K562 (cell line): Measurements from ENCODE around the gene CD69. TPM values are rescaled to one million over a fixed set of nuclear protein-coding genes. Genes with fewer than 3 reads are reported as not detected.

Experiments
- ARID2 ChIP-seq: fragments of 450-650 bp; IDR thresholded peaks from 2 replicates; pipeline ENCODE4 v1.6.1; 2017; ENCODE audit warnings: antibody characterized with exemption, mild to moderate bottlenecking
- CAMTA2 ChIP-seq: fragments of 250-450 bp; sonication (Bioruptor Pico); conservative IDR thresholded peaks from 2 replicates; pipeline ENCODE4 v1.5.1; 2022
- CHD2 ChIP-seq: IDR thresholded peaks from 2 replicates; pipeline ENCODE4 v1.6.1; 2011; ENCODE audit warnings: low read depth, low read length
- ETV1 ChIP-seq: fragments of 450-650 bp; conservative IDR thresholded peaks from 2 replicates; pipeline ENCODE4 v1.6.1; 2016; ENCODE audit warnings: missing genetic modification characterization, control low read depth, low read depth, missing compliant biosample characterization
- ILK ChIP-seq: fragments of 450-650 bp; IDR thresholded peaks from 2 replicates; pipeline ENCODE4 v1.6.1; 2016; ENCODE audit warnings: missing genetic modification characterization, low read depth, mild to moderate bottlenecking, missing compliant biosample characterization, moderate library complexity, borderline replicate concordance
- PHB ChIP-seq: fragments of 250-450 bp; sonication (Bioruptor Pico); IDR thresholded peaks from 2 replicates; pipeline ENCODE4 v1.5.0; 2021
- RHOXF2B ChIP-seq: fragments of 250-450 bp; sonication (Bioruptor Pico); conservative IDR thresholded peaks from 2 replicates; pipeline ENCODE4 v1.5.1; 2021
- SMARCC2 ChIP-seq: fragments of 450-650 bp; IDR thresholded peaks from 2 replicates; pipeline ENCODE4 v1.6.1; 2017; ENCODE audit warnings: antibody characterized with exemption, moderate library complexity, mild to moderate bottlenecking, low read depth
- ZBTB7A ChIP-seq: IDR thresholded peaks from 2 replicates; pipeline ENCODE4 v1.6.1; 2011; ENCODE audit warnings: low read depth, mild to moderate bottlenecking, low read length, moderate library complexity, borderline replicate concordance; ENCODE audit not compliant: control insufficient read depth
- ZNF23 ChIP-seq: fragments of 250-450 bp; sonication (Bioruptor Pico); IDR thresholded peaks from 2 replicates; pipeline ENCODE4 v1.4.0; 2020; ENCODE audit warnings: mild to moderate bottlenecking
- ZNF444 ChIP-seq: fragments of 250-450 bp; sonication (Bioruptor Pico); IDR thresholded peaks from 2 replicates; pipeline ENCODE4 v1.4.0; 2020; ENCODE audit warnings: mild to moderate bottlenecking, moderate library complexity
- ZNF589 ChIP-seq: fragments of 200-800 bp; sonication (Bioruptor generic); IDR thresholded peaks from 2 replicates; pipeline ENCODE4 v1.6.1; 2016; ENCODE audit warnings: low read depth, missing genetic modification characterization, missing compliant biosample characterization
- ZNF707 ChIP-seq: fragments of 250-450 bp; sonication (Bioruptor Pico); conservative IDR thresholded peaks from 2 replicates; pipeline ENCODE4 v1.8.0; 2022; ENCODE audit warnings: inconsistent platforms, mild to moderate bottlenecking, moderate library complexity
- ZNF785 ChIP-seq: fragments of 250-450 bp; sonication (Bioruptor Pico); IDR thresholded peaks from 2 replicates; pipeline ENCODE4 v1.4.0; 2020; ENCODE audit warnings: mild to moderate bottlenecking
- polyA plus RNA-seq, 8 experiments: library from polyadenylated mRNA; depleted of rRNA in 4 of 8; stranded (reverse) in 5 of 8; unstranded in 3 of 8; fragments of >200 nt; fragmentation: Nextera tagmentation in 2 of 8; fragmentation: Illumina TruSeq in 1 of 8; extraction: Ambion mirVana in 2 of 8; extraction: Trizol in 1 of 8; gene quantifications; 2 replicates each; pipeline versions ENCODE4 v1.2.1 to v1.2.3, GENCODE V29; 2011 to 2014; ENCODE audit warnings: inconsistent platforms in 1 of 8, missing spikeins in 1 of 8
- total RNA-seq, 7 experiments: library from RNA; depleted of rRNA in 6 of 7; stranded (reverse); fragments of >200 nt in 6 of 7; fragmentation: Illumina TruSeq in 2 of 7; extraction: Trizol in 2 of 7; gene quantifications; 2 replicates each; pipeline versions ENCODE4 v1.2.1 to v1.2.3, GENCODE V29; 2011 to 2021; ENCODE audit warnings: low replicate concordance in 1 of 7
- TF ChIP-seq, protein P1 (sequence below): fragments of 450-650 bp; IDR thresholded peaks from 2 replicates; pipeline ENCODE4 v1.6.1; 2017; ENCODE audit warnings: antibody characterized with exemption
- TF ChIP-seq, protein P2 (sequence below): sonication (generic); formaldehyde crosslinking; IDR thresholded peaks from 2 replicates; pipeline ENCODE4 v1.8.0; 2022; ENCODE audit warnings: missing genetic modification reagents, mild to moderate bottlenecking, moderate library complexity, borderline replicate concordance
- TF ChIP-seq, protein P3 (sequence below): sonication (generic); formaldehyde crosslinking; IDR thresholded peaks from 2 replicates; pipeline ENCODE4 v1.8.0; 2022; ENCODE audit warnings: missing genetic modification reagents, mild to moderate bottlenecking, borderline replicate concordance
- TF ChIP-seq, protein P4 (sequence below): fragments of 450-650 bp; formaldehyde crosslinking; IDR thresholded peaks from 2 replicates; pipeline ENCODE4 v1.4.0; 2020; ENCODE audit warnings: mild to moderate bottlenecking
- TF ChIP-seq, protein P5 (sequence below): fragments of 250-450 bp; sonication (Bioruptor Pico); IDR thresholded peaks from 2 replicates; pipeline ENCODE4 v1.8.0; 2022; ENCODE audit warnings: inconsistent platforms, mild to moderate bottlenecking, moderate library complexity, borderline replicate concordance

Gene CD69
- total and polyA plus RNA-seq, 9 of the 15 experiments (the other 6 are each of a cell fraction or from before 2014, with no cell fraction given) = 11.7 to 243 (median 54.4) TPM

DNA sequence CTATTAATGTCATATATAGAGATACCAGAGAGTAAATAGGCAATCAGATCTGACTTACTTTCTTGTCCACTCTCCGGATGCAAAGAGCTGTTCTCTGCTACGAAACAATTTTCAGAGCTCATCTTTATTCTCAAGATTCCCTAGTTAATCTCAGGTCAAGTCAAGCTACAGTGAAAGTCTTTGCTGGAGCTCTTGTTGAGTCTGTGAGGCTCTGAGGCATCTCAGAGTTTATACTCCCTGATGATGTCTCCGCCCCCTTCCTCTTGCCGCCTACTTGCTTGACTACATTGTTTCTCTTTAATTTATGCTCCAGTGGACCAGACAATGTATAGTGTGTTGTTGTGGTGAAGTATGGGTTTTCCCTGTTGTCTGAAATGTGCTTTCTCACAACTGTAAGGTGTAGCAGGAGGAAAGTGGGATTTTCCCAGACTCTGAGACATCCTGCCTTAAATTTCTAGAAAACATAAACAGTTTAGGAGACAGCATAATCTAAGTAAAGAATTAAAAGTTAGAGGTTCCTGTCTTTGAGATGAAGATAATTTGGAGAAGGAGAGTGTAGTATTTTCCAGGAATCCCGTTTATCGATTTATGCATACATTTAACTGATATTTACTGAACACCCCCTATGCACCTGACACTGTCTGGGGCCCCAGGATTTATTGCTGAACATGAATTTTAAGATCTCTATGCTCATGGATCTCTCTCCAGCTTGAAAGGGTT is at the start of gene CD69 (continued):
- TF ChIP-seq, protein P1, sequence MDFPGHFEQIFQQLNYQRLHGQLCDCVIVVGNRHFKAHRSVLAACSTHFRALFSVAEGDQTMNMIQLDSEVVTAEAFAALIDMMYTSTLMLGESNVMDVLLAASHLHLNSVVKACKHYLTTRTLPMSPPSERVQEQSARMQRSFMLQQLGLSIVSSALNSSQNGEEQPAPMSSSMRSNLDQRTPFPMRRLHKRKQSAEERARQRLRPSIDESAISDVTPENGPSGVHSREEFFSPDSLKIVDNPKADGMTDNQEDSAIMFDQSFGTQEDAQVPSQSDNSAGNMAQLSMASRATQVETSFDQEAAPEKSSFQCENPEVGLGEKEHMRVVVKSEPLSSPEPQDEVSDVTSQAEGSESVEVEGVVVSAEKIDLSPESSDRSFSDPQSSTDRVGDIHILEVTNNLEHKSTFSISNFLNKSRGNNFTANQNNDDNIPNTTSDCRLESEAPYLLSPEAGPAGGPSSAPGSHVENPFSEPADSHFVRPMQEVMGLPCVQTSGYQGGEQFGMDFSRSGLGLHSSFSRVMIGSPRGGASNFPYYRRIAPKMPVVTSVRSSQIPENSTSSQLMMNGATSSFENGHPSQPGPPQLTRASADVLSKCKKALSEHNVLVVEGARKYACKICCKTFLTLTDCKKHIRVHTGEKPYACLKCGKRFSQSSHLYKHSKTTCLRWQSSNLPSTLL = no peak
- TF ChIP-seq ZNF444 (CRISPR knock-in tag) (no peak), ZNF707 (no peak), ZNF23 (CRISPR knock-in tag) (no peak), RHOXF2B (CRISPR knock-in tag) (no peak), ZBTB7A (no peak), ETV1 (tag) (0 out of 2 replicates have a peak, but pooled peaks have one; percentile 5), CAMTA2 (CRISPR knock-in tag) (no peak), ZNF589 (no peak), ILK (tag) (no peak), CHD2 (no peak), ZNF785 (no peak), ARID2 (no peak), SMARCC2 (no peak), PHB (CRISPR knock-in tag) (no peak)
- TF ChIP-seq, protein P2, sequence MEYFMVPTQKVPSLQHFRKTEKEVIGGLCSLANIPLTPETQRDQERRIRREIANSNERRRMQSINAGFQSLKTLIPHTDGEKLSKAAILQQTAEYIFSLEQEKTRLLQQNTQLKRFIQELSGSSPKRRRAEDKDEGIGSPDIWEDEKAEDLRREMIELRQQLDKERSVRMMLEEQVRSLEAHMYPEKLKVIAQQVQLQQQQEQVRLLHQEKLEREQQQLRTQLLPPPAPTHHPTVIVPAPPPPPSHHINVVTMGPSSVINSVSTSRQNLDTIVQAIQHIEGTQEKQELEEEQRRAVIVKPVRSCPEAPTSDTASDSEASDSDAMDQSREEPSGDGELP (CRISPR knock-in tag) = no peak
- TF ChIP-seq, protein P3, sequence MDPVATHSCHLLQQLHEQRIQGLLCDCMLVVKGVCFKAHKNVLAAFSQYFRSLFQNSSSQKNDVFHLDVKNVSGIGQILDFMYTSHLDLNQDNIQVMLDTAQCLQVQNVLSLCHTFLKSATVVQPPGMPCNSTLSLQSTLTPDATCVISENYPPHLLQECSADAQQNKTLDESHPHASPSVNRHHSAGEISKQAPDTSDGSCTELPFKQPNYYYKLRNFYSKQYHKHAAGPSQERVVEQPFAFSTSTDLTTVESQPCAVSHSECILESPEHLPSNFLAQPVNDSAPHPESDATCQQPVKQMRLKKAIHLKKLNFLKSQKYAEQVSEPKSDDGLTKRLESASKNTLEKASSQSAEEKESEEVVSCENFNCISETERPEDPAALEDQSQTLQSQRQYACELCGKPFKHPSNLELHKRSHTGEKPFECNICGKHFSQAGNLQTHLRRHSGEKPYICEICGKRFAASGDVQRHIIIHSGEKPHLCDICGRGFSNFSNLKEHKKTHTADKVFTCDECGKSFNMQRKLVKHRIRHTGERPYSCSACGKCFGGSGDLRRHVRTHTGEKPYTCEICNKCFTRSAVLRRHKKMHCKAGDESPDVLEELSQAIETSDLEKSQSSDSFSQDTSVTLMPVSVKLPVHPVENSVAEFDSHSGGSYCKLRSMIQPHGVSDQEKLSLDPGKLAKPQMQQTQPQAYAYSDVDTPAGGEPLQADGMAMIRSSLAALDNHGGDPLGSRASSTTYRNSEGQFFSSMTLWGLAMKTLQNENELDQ = no peak
- TF ChIP-seq, protein P4, sequence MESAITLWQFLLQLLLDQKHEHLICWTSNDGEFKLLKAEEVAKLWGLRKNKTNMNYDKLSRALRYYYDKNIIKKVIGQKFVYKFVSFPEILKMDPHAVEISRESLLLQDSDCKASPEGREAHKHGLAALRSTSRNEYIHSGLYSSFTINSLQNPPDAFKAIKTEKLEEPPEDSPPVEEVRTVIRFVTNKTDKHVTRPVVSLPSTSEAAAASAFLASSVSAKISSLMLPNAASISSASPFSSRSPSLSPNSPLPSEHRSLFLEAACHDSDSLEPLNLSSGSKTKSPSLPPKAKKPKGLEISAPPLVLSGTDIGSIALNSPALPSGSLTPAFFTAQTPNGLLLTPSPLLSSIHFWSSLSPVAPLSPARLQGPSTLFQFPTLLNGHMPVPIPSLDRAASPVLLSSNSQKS (CRISPR knock-in tag) = no peak
- TF ChIP-seq, protein P5, sequence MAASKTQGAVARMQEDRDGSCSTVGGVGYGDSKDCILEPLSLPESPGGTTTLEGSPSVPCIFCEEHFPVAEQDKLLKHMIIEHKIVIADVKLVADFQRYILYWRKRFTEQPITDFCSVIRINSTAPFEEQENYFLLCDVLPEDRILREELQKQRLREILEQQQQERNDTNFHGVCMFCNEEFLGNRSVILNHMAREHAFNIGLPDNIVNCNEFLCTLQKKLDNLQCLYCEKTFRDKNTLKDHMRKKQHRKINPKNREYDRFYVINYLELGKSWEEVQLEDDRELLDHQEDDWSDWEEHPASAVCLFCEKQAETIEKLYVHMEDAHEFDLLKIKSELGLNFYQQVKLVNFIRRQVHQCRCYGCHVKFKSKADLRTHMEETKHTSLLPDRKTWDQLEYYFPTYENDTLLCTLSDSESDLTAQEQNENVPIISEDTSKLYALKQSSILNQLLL (CRISPR knock-in tag) = no peak
